H9 (cell line): Measurements from ENCODE around the gene DHCR7. TPM values are rescaled to one million over a fixed set of nuclear protein-coding genes. Genes with fewer than 3 reads are reported as not detected.

Source experiments
- DNase-seq: peaks from one replicate; pipeline ENCODE4 v3.0.0-alpha.2; 2017
- H2AFZ ChIP-seq: one replicate; pipeline ENCODE4 v1.6.1; 2013; ENCODE audit warnings: mild to moderate bottlenecking, low read length, control low read depth, moderate library complexity
- H2AK5ac ChIP-seq: 2 replicates; pipeline ENCODE4 v1.6.1; 2013; ENCODE audit warnings: low read length, control low read depth, mixed read lengths; ENCODE audit not compliant: insufficient read length
- H2BK120ac ChIP-seq: one replicate; pipeline ENCODE4 v1.6.1; 2013; ENCODE audit warnings: low read depth, mild to moderate bottlenecking, low read length, control low read depth, inconsistent platforms; ENCODE audit not compliant: poor library complexity, severe bottlenecking
- H2BK12ac ChIP-seq: 2 replicates; pipeline ENCODE4 v1.6.1; 2013; ENCODE audit warnings: low read length, control low read depth, mixed read lengths, low read depth; ENCODE audit not compliant: insufficient read length
- H2BK15ac ChIP-seq: 2 replicates; pipeline ENCODE4 v1.6.1; 2013; ENCODE audit warnings: low read depth, low read length, control low read depth
- H2BK20ac ChIP-seq: one replicate; pipeline ENCODE4 v1.6.1; 2013; ENCODE audit warnings: low read depth, mild to moderate bottlenecking, low read length, control low read depth, inconsistent platforms; ENCODE audit not compliant: poor library complexity, severe bottlenecking
- H2BK5ac ChIP-seq: 2 replicates; pipeline ENCODE4 v1.6.1; 2013; ENCODE audit warnings: low read length, control low read depth, mixed read lengths; ENCODE audit not compliant: insufficient read length
- H3K14ac ChIP-seq: 2 replicates; pipeline ENCODE4 v1.6.1; 2013; ENCODE audit warnings: low read length, control low read depth; ENCODE audit not compliant: insufficient read depth
- H3K18ac ChIP-seq: 2 replicates; pipeline ENCODE4 v1.6.1; 2013; ENCODE audit warnings: low read depth, mild to moderate bottlenecking, mixed read lengths, low read length, control low read depth; ENCODE audit not compliant: insufficient read length
- H3K23ac ChIP-seq: 2 replicates; pipeline ENCODE4 v1.6.1; 2013; ENCODE audit warnings: low read length, control low read depth, mixed read lengths, low read depth; ENCODE audit not compliant: insufficient read length
- H3K23me2 ChIP-seq: 2 replicates; pipeline ENCODE4 v1.6.1; 2013; ENCODE audit warnings: low read depth, mild to moderate bottlenecking, mixed read lengths, low read length, control low read depth; ENCODE audit not compliant: insufficient read length, poor library complexity, severe bottlenecking
- H3K27ac ChIP-seq: 2 replicates; pipeline ENCODE4 v1.5.1; 2013; ENCODE audit warnings: low read length, control low read depth, mixed read lengths, low read depth; ENCODE audit not compliant: insufficient read length
- H3K27me3 ChIP-seq: 2 replicates; pipeline ENCODE4 v1.6.1; 2013; ENCODE audit warnings: low read length, control low read depth, inconsistent platforms; ENCODE audit not compliant: insufficient read depth
- H3K4ac ChIP-seq: 2 replicates; pipeline ENCODE4 v1.6.1; 2013; ENCODE audit warnings: low read depth, mild to moderate bottlenecking, control low read depth, inconsistent platforms, low read length, moderate library complexity
- H3K4me1 ChIP-seq: 2 replicates; pipeline ENCODE4 v1.6.1; 2013; ENCODE audit warnings: low read length, control low read depth, inconsistent platforms; ENCODE audit not compliant: insufficient read depth
- H3K4me2 ChIP-seq: 2 replicates; pipeline ENCODE4 v1.6.1; 2013; ENCODE audit warnings: low read length, control low read depth, mixed read lengths; ENCODE audit not compliant: insufficient read length, insufficient read depth
- H3K56ac ChIP-seq: 2 replicates; pipeline ENCODE4 v1.6.1; 2013; ENCODE audit warnings: low read depth, mild to moderate bottlenecking, mixed read lengths, low read length, control low read depth; ENCODE audit not compliant: insufficient read length
- H3K79me1 ChIP-seq: 2 replicates; pipeline ENCODE4 v1.6.1; 2013; ENCODE audit warnings: low read depth, mild to moderate bottlenecking, moderate library complexity, low read length, control low read depth, inconsistent platforms; ENCODE audit not compliant: insufficient read depth, poor library complexity, severe bottlenecking
- H3K79me2 ChIP-seq: 2 replicates; pipeline ENCODE4 v1.6.1; 2013; ENCODE audit warnings: low read length, control low read depth, inconsistent platforms; ENCODE audit not compliant: insufficient read depth
- H3K9ac ChIP-seq: 2 replicates; pipeline ENCODE4 v1.6.1; 2013; ENCODE audit warnings: low read length, control low read depth, mixed read lengths; ENCODE audit not compliant: insufficient read length; ENCODE audit errors: extremely low read depth
- H3K9me3 ChIP-seq: one replicate; pipeline ENCODE4 v1.6.1; 2013; ENCODE audit warnings: low read depth, low read length, inconsistent platforms; ENCODE audit not compliant: control insufficient read depth
- H3T11ph ChIP-seq: one replicate; pipeline ENCODE4 v1.6.1; 2013; ENCODE audit warnings: mild to moderate bottlenecking, low read length, control low read depth, inconsistent platforms
- H4K20me1 ChIP-seq: one replicate; pipeline ENCODE4 v1.6.1; 2013; ENCODE audit not compliant: control insufficient read depth, insufficient read length, insufficient read depth
- H4K5ac ChIP-seq: 2 replicates; pipeline ENCODE4 v1.6.1; 2013; ENCODE audit warnings: low read depth, mild to moderate bottlenecking, mixed read lengths, low read length, control low read depth; ENCODE audit not compliant: insufficient read length
- H4K8ac ChIP-seq: replicated peaks from 2 replicates; pipeline ENCODE4 v1.6.1; 2013; ENCODE audit warnings: low read length, control low read depth, mixed read lengths, low read depth; ENCODE audit not compliant: insufficient read length
- H4K91ac ChIP-seq: 2 replicates; pipeline ENCODE4 v1.6.1; 2013; ENCODE audit warnings: low read depth, mild to moderate bottlenecking, moderate library complexity, mixed read lengths, low read length, control low read depth; ENCODE audit not compliant: insufficient read length
- H3K27ac Mint-ChIP-seq, 3 experiments: 2 replicates in 2 of 3; 3 replicates in 1 of 3; pipeline ENCODE4 v1.8.0; 2020 to 2021; ENCODE audit warnings: mixed read lengths in 3 of 3, mild to moderate bottlenecking in 1 of 3, moderate library complexity in 1 of 3
- H3K27me3 Mint-ChIP-seq: 2 replicates; pipeline ENCODE4 v1.8.0; 2021; ENCODE audit warnings: low read depth, mild to moderate bottlenecking, moderate library complexity, mixed read lengths
- H3K36me3 Mint-ChIP-seq, 3 experiments: 2 replicates in 2 of 3; 3 replicates in 1 of 3; pipeline ENCODE4 v1.8.0; 2020 to 2021; ENCODE audit warnings: low read depth in 3 of 3, mixed read lengths in 3 of 3; ENCODE audit not compliant: insufficient read depth in 1 of 3
- H3K4me1 Mint-ChIP-seq, 2 experiments: 2 replicates each; pipeline ENCODE4 v1.8.0; 2020; ENCODE audit warnings: mixed read lengths in 2 of 2
- H3K4me3 Mint-ChIP-seq, 2 experiments: 2 replicates in 1 of 2; 3 replicates in 1 of 2; pipeline ENCODE4 v1.8.0; 2020 to 2021; ENCODE audit warnings: mild to moderate bottlenecking in 2 of 2, mixed read lengths in 2 of 2, moderate library complexity in 1 of 2
- H3K9me3 Mint-ChIP-seq, 2 experiments: 2 replicates in 1 of 2; 3 replicates in 1 of 2; pipeline ENCODE4 v1.8.0; 2020; ENCODE audit warnings: mild to moderate bottlenecking in 2 of 2, mixed read lengths in 2 of 2, moderate library complexity in 1 of 2
- CTCF ChIP-seq: fragments of 200-600 bp; sonication (generic); conservative IDR thresholded peaks from 3 replicates; pipeline ENCODE4 v1.8.0; 2021; ENCODE audit warnings: antibody characterized with exemption, mild to moderate bottlenecking
- WGBS: extraction: QIAGEN DNeasy Blood & Tissue Kit; methylation state at CpG from one replicate; pipeline ENCODE4 v1.1.7; 2013; ENCODE audit warnings: missing lambda C conversion rate, low lambda C conversion rate, mixed read lengths; ENCODE audit not compliant: insufficient read length; ENCODE audit errors: extremely low coverage; 5-methylcytosine and 5-hydroxymethylcytosine counted together
- total RNA-seq: library from RNA; stranded (reverse); gene quantifications from 2 replicates; pipeline ENCODE4 v1.2.1, GENCODE V29; 2021

Gene DHCR7
- total RNA-seq, 1 experiment from 2014 or later = 124 TPM

GRCh38 chr11:71472357-71472885 is 24.2 kb upstream of the DHCR7 start:
- H3K27ac ChIP-seq = no peak overlapping the region
- H3K23ac ChIP-seq = no peak overlapping the region
- H3K14ac ChIP-seq = no peak overlapping the region
- H3K9ac ChIP-seq = no peak overlapping the region
- no peaks in the 10 kb centered on the region for H4K20me1 ChIP-seq
- no peak overlapping the region for H3K4me3 Mint-ChIP-seq
- TF ChIP-seq CTCF = no peak
- H2BK15ac ChIP-seq = no peak overlapping the region
- no peak overlapping the region for H2AK5ac ChIP-seq
- H2BK120ac ChIP-seq = no peak overlapping the region
- H3K23me2 ChIP-seq = no peaks in the 10 kb centered on the region
- H2BK5ac ChIP-seq = no peak overlapping the region
- H3K18ac ChIP-seq = no peak overlapping the region
- no peak overlapping the region for H3K4ac ChIP-seq
- no peak overlapping the region for H4K5ac ChIP-seq
- WGBS = no CpG with 5 or more reads among the region's 10 CpGs
- H4K8ac ChIP-seq = no peak overlapping the region
- no peaks in the 10 kb centered on the region for H3K79me2 ChIP-seq
- no peak overlapping the region for H4K91ac ChIP-seq
- peaks cover 4 to 7% of the 10 kb centered on the region in 2 experiments; a peak in 3 of 4 replicates for H3K4me1 Mint-ChIP-seq
- no peak overlapping the region for H3K56ac ChIP-seq
- H2BK12ac ChIP-seq = no peak overlapping the region
- DNase-seq = no peak
- peaks cover 17 to 21% of the 10 kb centered on the region in 2 experiments for H3K9me3 Mint-ChIP-seq
- no peaks in the 10 kb centered on the region for H3K79me1 ChIP-seq
- no peaks in the 10 kb centered on the region for H3K27me3 ChIP-seq
- H3T11ph ChIP-seq = no peak overlapping the region
- peaks cover 16% of the 10 kb centered on the region for H3K9me3 ChIP-seq
- peak overlapping the region in 1 of 3 experiments; percentile 16; a peak in 1 of 7 replicates for H3K27ac Mint-ChIP-seq
- peaks cover 24 to 64% (median 44%) of the 10 kb centered on the region in 3 experiments; a peak in 6 of 7 replicates for H3K36me3 Mint-ChIP-seq
- H3K4me1 ChIP-seq = no peaks in the 10 kb centered on the region
- no peaks in the 10 kb centered on the region for H3K27me3 Mint-ChIP-seq
- no peak overlapping the region for H2BK20ac ChIP-seq
- no peak overlapping the region for H3K4me2 ChIP-seq
- no peak overlapping the region for H2AFZ ChIP-seq
